HUES48 (cell line): ENCODE data around the gene ITPR1.

ENCODE experiments used
- H3K27ac ChIP-seq: one replicate; pipeline ENCODE4 v1.7.0; 2013; ENCODE audit warnings: low read depth, low read length, inconsistent platforms
- H3K27me3 ChIP-seq: 2 replicates; pipeline ENCODE4 v1.6.1; 2013; ENCODE audit warnings: mild to moderate bottlenecking, low read length; ENCODE audit not compliant: control insufficient read depth, insufficient read depth
- H3K36me3 ChIP-seq: 2 replicates; pipeline ENCODE4 v1.6.1; 2013; ENCODE audit warnings: low read length; ENCODE audit not compliant: control insufficient read depth, insufficient read depth
- H3K4me1 ChIP-seq: 2 replicates; pipeline ENCODE4 v1.6.1; 2013; ENCODE audit warnings: mild to moderate bottlenecking, low read length; ENCODE audit not compliant: control insufficient read depth, insufficient read depth
- H3K4me3 ChIP-seq: 2 replicates; pipeline ENCODE4 v1.5.1; 2013; ENCODE audit warnings: mild to moderate bottlenecking, low read depth, low read length
- H3K9ac ChIP-seq: 2 replicates; pipeline ENCODE4 v1.6.1; 2013; ENCODE audit warnings: mild to moderate bottlenecking, low read depth, low read length, moderate library complexity
- H3K9me3 ChIP-seq: 2 replicates; pipeline ENCODE4 v1.6.1; 2013; ENCODE audit warnings: low read length; ENCODE audit not compliant: control insufficient read depth, insufficient read depth

Gene ITPR1

GRCh38 chr3:4894891-4895530 lies 401.9 kb downstream of the ITPR1 start:
- no peak overlapping the region for H3K9ac ChIP-seq
- no peaks in the 10 kb centered on the region for H3K36me3 ChIP-seq
- H3K9me3 ChIP-seq: no peaks in the 10 kb centered on the region
- no peak overlapping the region for H3K27ac ChIP-seq
- H3K27me3 ChIP-seq: no peaks in the 10 kb centered on the region
- no peak overlapping the region for H3K4me3 ChIP-seq
- H3K4me1 ChIP-seq: no peaks in the 10 kb centered on the region; the same call in none of the 2 replicates

- no peaks in the 10 kb centered on the region; the same call in none of the 2 replicates for H3K4me1 ChIP-seq
- no peaks in the 10 kb centered on the region for H3K36me3 ChIP-seq
- no peaks in the 10 kb centered on the region for H3K9me3 ChIP-seq
- no peak overlapping the region for H3K4me3 ChIP-seq
- no peak overlapping the region for H3K27ac ChIP-seq
- no peaks in the 10 kb centered on the region for H3K27me3 ChIP-seq
- H3K9ac ChIP-seq: no peak overlapping the region
Measured at GRCh38 chr3:4895838-4896237, 402.7 kb downstream of the ITPR1 start.
